Type B pancreatic cell (in vitro differentiated cells): ENCODE results near the gene NOVA1. TPM values are rescaled to one million over a fixed set of nuclear protein-coding genes. Genes with fewer than 3 reads are reported as not detected.
A peak's percentile ranks its signal among the peaks of the same experiment; 100 is the strongest.

Experiments used
- DNase-seq: peaks from one replicate; pipeline ENCODE4 v3.0.0; 2021; ENCODE audit warnings: mixed read lengths; ENCODE audit not compliant: unreplicated experiment; ENCODE audit errors: extremely low spot score
- H3K27ac Mint-ChIP-seq: 2 replicates; pipeline ENCODE4 v1.8.0; 2021; ENCODE audit warnings: mild to moderate bottlenecking, mixed read lengths
- H3K27me3 Mint-ChIP-seq: 2 replicates; pipeline ENCODE4 v1.8.0; 2021; ENCODE audit warnings: mixed read lengths
- H3K36me3 Mint-ChIP-seq: 2 replicates; pipeline ENCODE4 v1.8.0; 2021; ENCODE audit warnings: mixed read lengths
- H3K4me1 Mint-ChIP-seq: one replicate; pipeline ENCODE4 v1.8.0; 2021; ENCODE audit warnings: mixed read lengths; ENCODE audit not compliant: unreplicated experiment
- H3K4me3 Mint-ChIP-seq: 2 replicates; pipeline ENCODE4 v1.8.0; 2021; ENCODE audit warnings: mild to moderate bottlenecking, mixed read lengths
- H3K9me3 Mint-ChIP-seq: 2 replicates; pipeline ENCODE4 v1.8.0; 2021; ENCODE audit warnings: mixed read lengths
- total RNA-seq: library from RNA; stranded (reverse); gene quantifications from 2 replicates; pipeline ENCODE4 v1.2.1, GENCODE V29; 2021; ENCODE audit warnings: low replicate concordance
- TF ChIP-seq, protein P1 (sequence below): fragments of 200-600 bp; sonication (generic); conservative IDR thresholded peaks from 2 replicates; pipeline ENCODE4 v1.5.0; 2021; ENCODE audit warnings: antibody characterized with exemption, mild to moderate bottlenecking

Gene NOVA1
- total RNA-seq, 1 donor from 2014 or later = 22.6 TPM

DNA sequence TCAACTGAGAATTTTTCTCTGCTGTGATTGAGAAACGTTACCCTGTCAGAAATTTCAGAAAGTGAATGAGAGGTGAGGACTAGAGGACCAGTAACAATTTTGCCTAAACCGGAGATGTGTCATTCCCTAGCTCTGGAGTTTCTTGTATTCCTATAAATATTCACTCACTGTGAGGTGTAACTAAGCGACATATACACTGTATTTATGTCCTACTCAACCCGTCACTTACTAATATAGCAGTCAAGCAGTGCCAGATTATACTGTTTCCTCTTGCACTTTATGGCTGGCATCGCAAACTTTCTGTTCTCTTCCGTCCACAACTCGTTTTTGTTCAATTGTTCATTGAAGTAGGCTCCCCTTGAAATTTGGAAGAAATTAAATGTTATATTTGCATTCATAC, 192.9 kb downstream of the NOVA1 start:
- H3K9me3 Mint-ChIP-seq = no peaks in the 10 kb centered on the region
- H3K4me3 Mint-ChIP-seq = no peak overlapping the region
- H3K27ac Mint-ChIP-seq = no peak overlapping the region
- H3K36me3 Mint-ChIP-seq = no peaks in the 10 kb centered on the region
- TF ChIP-seq, protein P1, sequence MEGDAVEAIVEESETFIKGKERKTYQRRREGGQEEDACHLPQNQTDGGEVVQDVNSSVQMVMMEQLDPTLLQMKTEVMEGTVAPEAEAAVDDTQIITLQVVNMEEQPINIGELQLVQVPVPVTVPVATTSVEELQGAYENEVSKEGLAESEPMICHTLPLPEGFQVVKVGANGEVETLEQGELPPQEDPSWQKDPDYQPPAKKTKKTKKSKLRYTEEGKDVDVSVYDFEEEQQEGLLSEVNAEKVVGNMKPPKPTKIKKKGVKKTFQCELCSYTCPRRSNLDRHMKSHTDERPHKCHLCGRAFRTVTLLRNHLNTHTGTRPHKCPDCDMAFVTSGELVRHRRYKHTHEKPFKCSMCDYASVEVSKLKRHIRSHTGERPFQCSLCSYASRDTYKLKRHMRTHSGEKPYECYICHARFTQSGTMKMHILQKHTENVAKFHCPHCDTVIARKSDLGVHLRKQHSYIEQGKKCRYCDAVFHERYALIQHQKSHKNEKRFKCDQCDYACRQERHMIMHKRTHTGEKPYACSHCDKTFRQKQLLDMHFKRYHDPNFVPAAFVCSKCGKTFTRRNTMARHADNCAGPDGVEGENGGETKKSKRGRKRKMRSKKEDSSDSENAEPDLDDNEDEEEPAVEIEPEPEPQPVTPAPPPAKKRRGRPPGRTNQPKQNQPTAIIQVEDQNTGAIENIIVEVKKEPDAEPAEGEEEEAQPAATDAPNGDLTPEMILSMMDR = no peak
- DNase-seq = no peak
- H3K27me3 Mint-ChIP-seq = peaks cover 16% of the 10 kb centered on the region
- peaks cover 4% of the 10 kb centered on the region for H3K4me1 Mint-ChIP-seq

DNA sequence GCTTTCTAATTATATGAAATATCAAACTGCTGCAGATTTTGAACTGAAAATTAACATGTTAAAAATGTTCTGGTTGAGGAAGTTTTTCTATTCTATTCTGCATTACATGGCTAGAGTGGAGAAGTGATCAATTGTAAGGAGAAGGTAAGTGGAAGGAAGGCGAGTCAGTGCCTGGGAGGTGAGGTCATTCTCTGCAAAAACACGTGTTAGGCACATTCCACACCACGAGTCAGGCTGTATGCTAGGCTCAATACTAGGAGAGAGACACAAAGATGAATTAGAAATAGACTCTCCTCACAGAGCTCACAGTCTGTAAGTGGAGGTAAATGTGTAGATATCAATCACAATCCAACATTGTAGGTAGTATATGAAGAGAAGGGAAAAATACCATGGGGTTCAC, 194.1 kb downstream of the NOVA1 start:
- Mint-ChIP-seq H3K27ac (no peak overlapping the region), H3K4me3 (no peak overlapping the region), H3K36me3 (no peaks in the 10 kb centered on the region), H3K4me1 (peaks cover 4% of the 10 kb centered on the region), H3K9me3 (no peaks in the 10 kb centered on the region), H3K27me3 (peaks cover 21% of the 10 kb centered on the region)
- TF ChIP-seq, protein P1 = no peak
- DNase-seq = no peak

DNA sequence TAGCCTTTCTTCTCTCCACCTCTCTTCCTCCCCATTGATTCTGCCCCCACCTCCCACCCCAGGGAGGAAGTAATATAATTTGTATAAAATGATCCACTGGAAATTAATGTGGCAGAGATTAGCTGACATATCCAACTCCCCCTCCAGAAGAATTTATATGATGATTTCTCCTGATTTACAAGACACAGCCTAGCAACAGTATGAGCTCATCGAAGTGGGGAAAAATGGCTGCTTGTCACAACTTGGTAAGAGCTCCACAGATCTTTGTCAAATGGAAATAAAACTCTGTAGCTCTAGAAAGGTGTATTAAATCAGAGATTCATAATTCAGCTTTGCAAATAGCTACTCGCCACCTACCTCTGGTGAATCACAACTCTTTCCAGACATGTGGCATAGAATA, 195.7 kb downstream of the NOVA1 start:
- Mint-ChIP-seq H3K27ac (peak overlapping the region; percentile 41), H3K36me3 (no peaks in the 10 kb centered on the region), H3K4me1 (peaks cover 4% of the 10 kb centered on the region), H3K27me3 (peaks cover 22% of the 10 kb centered on the region), H3K9me3 (no peaks in the 10 kb centered on the region), H3K4me3 (no peak overlapping the region)
- TF ChIP-seq, protein P1 = no peak
- DNase-seq = no peak

DNA sequence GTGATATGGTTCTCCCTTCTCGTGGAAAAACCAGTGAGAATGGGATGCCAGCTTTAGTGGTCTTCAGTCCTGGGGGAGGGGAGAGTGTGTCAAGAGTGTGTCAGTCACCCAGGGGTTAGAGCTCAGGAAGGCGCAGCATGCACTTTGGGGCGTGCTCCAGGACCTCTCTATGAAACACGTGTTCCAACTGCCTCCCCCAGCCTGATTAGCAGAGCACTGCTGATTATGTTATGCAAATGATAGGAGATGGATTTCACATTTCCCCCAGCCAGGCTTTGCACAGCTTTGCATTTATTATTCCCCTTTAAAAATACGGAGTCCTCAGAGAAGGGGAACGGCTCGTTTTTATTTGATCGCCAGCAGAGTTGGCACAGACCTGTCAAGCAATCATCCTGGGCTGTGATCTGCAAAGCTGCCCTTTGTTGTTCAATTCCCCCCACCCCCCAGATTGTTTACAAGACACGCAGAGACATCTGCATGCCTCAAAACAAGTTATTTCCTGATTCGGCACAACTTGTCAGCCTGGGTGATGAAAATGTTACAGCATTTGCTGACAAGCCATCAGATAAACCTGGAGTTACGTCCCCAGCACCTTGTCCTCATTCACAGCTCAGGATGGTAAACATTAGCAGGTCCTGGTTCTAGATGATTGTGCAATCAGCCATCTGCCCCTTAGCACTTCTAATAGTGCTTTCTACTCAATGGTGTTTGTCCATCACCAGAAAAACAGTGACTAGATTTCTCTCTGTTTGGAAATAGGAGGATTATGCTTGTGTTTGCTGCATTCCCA, 196.5 kb downstream of the NOVA1 start:
- TF ChIP-seq, protein P1 = no peak
- Mint-ChIP-seq H3K27ac (peak overlapping the region; percentile 41), H3K9me3 (no peaks in the 10 kb centered on the region), H3K36me3 (no peaks in the 10 kb centered on the region), H3K4me3 (no peak overlapping the region), H3K27me3 (peaks cover 22% of the 10 kb centered on the region), H3K4me1 (peaks cover 4% of the 10 kb centered on the region)
- DNase-seq = no peak

DNA sequence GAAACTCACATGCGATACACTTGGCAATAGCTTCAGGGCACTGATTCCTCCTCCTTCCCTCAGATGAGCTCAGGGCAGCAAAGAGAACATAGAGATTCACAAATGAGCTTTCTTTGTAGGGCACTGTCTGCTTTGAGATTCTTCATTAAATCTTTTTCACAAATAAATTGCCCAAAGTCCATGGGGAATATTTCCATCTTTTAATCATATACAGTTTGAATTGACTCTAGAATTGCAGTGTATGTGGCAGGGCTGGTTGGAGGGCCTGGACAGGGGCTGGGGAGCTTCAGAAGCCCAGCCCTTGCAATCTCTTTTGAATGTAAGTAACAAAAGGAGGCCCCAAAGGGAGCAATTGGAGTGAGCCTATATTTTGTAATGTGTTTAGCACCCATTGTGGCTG, 197.5 kb downstream of the NOVA1 start:
- no peak for DNase-seq
- Mint-ChIP-seq H3K27me3 (peaks cover 22% of the 10 kb centered on the region), H3K4me3 (no peak overlapping the region), H3K36me3 (no peaks in the 10 kb centered on the region), H3K27ac (no peak overlapping the region), H3K9me3 (no peaks in the 10 kb centered on the region), H3K4me1 (peaks cover 4% of the 10 kb centered on the region)
- TF ChIP-seq, protein P1 = no peak
